SH-SY5Y (cell line): ENCODE results near the gene KIAA1586.

Experiments used
- GATA2 ChIP-seq: IDR thresholded peaks from 2 replicates; pipeline ENCODE4 v1.6.1; 2011; ENCODE audit warnings: mild to moderate bottlenecking, low read depth, low read length
- GATA3 ChIP-seq: IDR thresholded peaks from 2 replicates; pipeline ENCODE4 v1.6.1; 2011; ENCODE audit warnings: low read depth, mild to moderate bottlenecking, low read length, moderate library complexity

DNA sequence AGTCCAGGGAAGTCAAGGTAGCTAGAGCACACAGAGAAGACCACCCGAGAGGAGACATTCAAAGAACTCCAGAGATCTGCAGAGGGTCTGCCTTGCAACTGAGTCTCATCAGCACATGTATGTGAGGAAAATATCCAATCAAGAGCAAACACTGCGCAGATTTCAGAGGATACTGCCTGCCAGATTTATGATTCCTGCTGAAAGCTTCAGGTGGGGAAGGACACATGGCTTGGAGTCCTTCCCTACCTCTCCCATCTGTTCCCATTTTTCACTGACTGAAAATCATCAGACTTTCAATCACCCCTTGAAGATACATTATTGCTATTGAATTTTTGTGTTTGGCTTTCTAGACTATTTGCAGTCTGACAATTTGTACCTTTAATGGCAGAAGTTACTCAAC, 7.6 kb upstream of the KIAA1586 start:
- TF ChIP-seq GATA2 (no peak), GATA3 (no peak)
